GM12875 (cell line): ENCODE measurements around the gene DAPP1.

Experiments
- H3K4me3 ChIP-seq: one replicate; pipeline ENCODE4 v1.5.1; 2011; ENCODE audit warnings: low read depth, low read length, control low read depth
- CTCF ChIP-seq: IDR thresholded peaks from 2 replicates; pipeline ENCODE4 v1.5.1; 2011; ENCODE audit warnings: low read depth, mild to moderate bottlenecking, control low read depth, inconsistent platforms, low read length, moderate library complexity, borderline replicate concordance; ENCODE audit not compliant: insufficient read depth

DAPP1 gene

GRCh38 chr4:99803566-99804101 is 13.0 kb upstream of the DAPP1 start:
- TF ChIP-seq CTCF, result no peak
- H3K4me3 ChIP-seq, result no peak overlapping the region

- TF ChIP-seq CTCF, result no peak
- H3K4me3 ChIP-seq, result no peak overlapping the region
Measured at GRCh38 chr4:99806545-99806944, 10.1 kb upstream of the DAPP1 start.

- TF ChIP-seq CTCF, result no peak
- no peak overlapping the region for H3K4me3 ChIP-seq
Measured at GRCh38 chr4:99807666-99808065, 9.0 kb upstream of the DAPP1 start.

GRCh38 chr4:99808260-99808857 is 8.3 kb upstream of the DAPP1 start:
- TF ChIP-seq CTCF, result peak; percentile 72
- no peak overlapping the region for H3K4me3 ChIP-seq

GRCh38 chr4:99809326-99809725 is 7.3 kb upstream of the DAPP1 start:
- no peak for TF ChIP-seq CTCF
- H3K4me3 ChIP-seq, result no peak overlapping the region

- no peak overlapping the region for H3K4me3 ChIP-seq
- no peak for TF ChIP-seq CTCF
Measured at GRCh38 chr4:99810536-99810935, 6.1 kb upstream of the DAPP1 start.

GRCh38 chr4:99811117-99811516 is 5.5 kb upstream of the DAPP1 start:
- H3K4me3 ChIP-seq, result no peak overlapping the region
- no peak for TF ChIP-seq CTCF
